ENCODE measurements around the gene FAT1. TPM values are rescaled to one million over a fixed set of nuclear protein-coding genes. Genes with fewer than 3 reads are reported as not detected.
"Not testable (repeated sequence)": the region's sequence is repeated elsewhere in the genome, so short reads cannot be mapped to it uniquely, and the experiment has no call there.

Gene FAT1
- total RNA-seq = 10 to 100 TPM; 75.5 to 85.9 TPM
- long read RNA-seq, donor 1, partial matches to known transcripts = 0 of 3 reads
- long read RNA-seq, donor 1, other reads (novel, unspliced or antisense) = 3 of 3 reads
- long read RNA-seq, donor 2, partial matches to known transcripts = 1 of 6 reads
- long read RNA-seq, donor 2, other reads (novel, unspliced or antisense) = 3 of 6 reads

GRCh38 chr4:186723292-186724057 lies at the start of gene FAT1:
FAT1 (minus strand) TSS chr4:186723856; CDS start chr4:186709827, 14,029 bp downstream.
- DNase-seq (ENCODE audit: low spot score) = peak; percentile 87
- intact Hi-C loops (cut with DNase I) = loop anchor here (10.0 kb wide), 3 partner anchors 49 to 221 kb away; no protein-coding TSS in a partner anchor

- intact Hi-C loops (cut with DNase I) = no loop called here
- DNase-seq (ENCODE audit: low spot score) = no peak
Observed at GRCh38 chr4:186772936-186773487, 49.4 kb upstream of the FAT1 start.

GRCh38 chr4:186771624-186772023 lies 48.0 kb upstream of the FAT1 start:
- intact Hi-C loops (cut with DNase I) = no loop called here

GRCh38 chr4:186770481-186771175 lies 47.0 kb upstream of the FAT1 start:
- DNase-seq (ENCODE audit: low spot score) = no peak
- intact Hi-C loops (cut with DNase I) = no loop called here

More at GRCh38 chr4:186771624-186772023, 48.0 kb upstream of the FAT1 start:
- DNase-seq (ENCODE audit: low spot score) = no peak

- no peak for DNase-seq (ENCODE audit: low spot score)
- intact Hi-C loops (cut with DNase I) = no loop called here
Observed at GRCh38 chr4:186767794-186768193, 44.1 kb upstream of the FAT1 start.

- no peak for DNase-seq (ENCODE audit: low spot score)
- intact Hi-C loops (cut with DNase I) = no loop called here
Observed at GRCh38 chr4:186765673-186766546, 42.3 kb upstream of the FAT1 start.

- intact Hi-C loops (cut with DNase I) = no loop called here
- no peak for DNase-seq (ENCODE audit: low spot score)
Observed at GRCh38 chr4:186765138-186765537, 41.5 kb upstream of the FAT1 start.

- intact Hi-C loops (cut with DNase I) = no loop called here
Observed at GRCh38 chr4:186764457-186764856, 40.8 kb upstream of the FAT1 start.

GRCh38 chr4:186762865-186763264 lies 39.2 kb upstream of the FAT1 start:
- intact Hi-C loops (cut with DNase I) = no loop called here

More at GRCh38 chr4:186764457-186764856, 40.8 kb upstream of the FAT1 start:
- no peak for DNase-seq (ENCODE audit: low spot score)

GRCh38 chr4:186762361-186762760 lies 38.7 kb upstream of the FAT1 start:
- intact Hi-C loops (cut with DNase I) = no loop called here
- no peak for DNase-seq (ENCODE audit: low spot score)

More at GRCh38 chr4:186762865-186763264, 39.2 kb upstream of the FAT1 start:
- DNase-seq (ENCODE audit: low spot score) = no peak

- intact Hi-C loops (cut with DNase I) = not testable (repeated sequence)
Observed at GRCh38 chr4:186761956-186762355, 38.3 kb upstream of the FAT1 start.

GRCh38 chr4:186761393-186761792 lies 37.7 kb upstream of the FAT1 start:
- intact Hi-C loops (cut with DNase I) = no loop called here
- DNase-seq (ENCODE audit: low spot score) = no peak

More at GRCh38 chr4:186761956-186762355, 38.3 kb upstream of the FAT1 start:
- DNase-seq (ENCODE audit: low spot score) = not testable (repeated sequence)

- no peak for DNase-seq (ENCODE audit: low spot score)
- intact Hi-C loops (cut with DNase I) = no loop called here
Observed at GRCh38 chr4:186760576-186760975, 36.9 kb upstream of the FAT1 start.

GRCh38 chr4:186759990-186760389 lies 36.3 kb upstream of the FAT1 start:
- intact Hi-C loops (cut with DNase I) = no loop called here

GRCh38 chr4:186758929-186759682 lies 35.5 kb upstream of the FAT1 start:
- DNase-seq (ENCODE audit: low spot score) = no peak
- intact Hi-C loops (cut with DNase I) = no loop called here

More at GRCh38 chr4:186759990-186760389, 36.3 kb upstream of the FAT1 start:
- no peak for DNase-seq (ENCODE audit: low spot score)

GRCh38 chr4:186757696-186758355 lies 34.2 kb upstream of the FAT1 start:
- DNase-seq (ENCODE audit: low spot score) = no peak
- intact Hi-C loops (cut with DNase I) = no loop called here

- DNase-seq (ENCODE audit: low spot score) = not testable (repeated sequence)
Observed at GRCh38 chr4:186756550-186756949, 32.9 kb upstream of the FAT1 start.

More at GRCh38 chr4:186756550-186756949, 32.9 kb upstream of the FAT1 start:
- intact Hi-C loops (cut with DNase I) = not testable (repeated sequence)
